A673 (cell line): Measurements from ENCODE around the gene MIGA1. TPM values are rescaled to one million over a fixed set of nuclear protein-coding genes. Genes with fewer than 3 reads are reported as not detected.
"Not testable (repeated sequence)": the region's sequence is repeated elsewhere in the genome, so short reads cannot be mapped to it uniquely, and the experiment has no call there.

Source experiments
- BruUV-seq: library from RNA; stranded (reverse); fragments of 400-500 nt; replicated peaks from 2 replicates; lab custom pipeline; 2021; lab: Mats Ljungman, UMichigan
- CTCF ChIA-PET: fragments of 300-600 bp; sonication (Branson Sonifier 250); formaldehyde crosslinking; loops from one replicate; lab custom pipeline; 2022; ENCODE audit warnings: antibody characterized with exemption; lab: Charles Lee
- POLR2A ChIA-PET: fragments of 300-600 bp; sonication (Branson Sonifier 250); formaldehyde crosslinking; loops from one replicate; lab custom pipeline; 2022; ENCODE audit warnings: antibody characterized with exemption; ENCODE audit not compliant: low non-redundant PET; lab: Charles Lee
- DNase-seq: peaks from one replicate; pipeline ENCODE4 v3.0.0-alpha.2; 2015; ENCODE audit warnings: low spot score
- H3K27ac ChIP-seq: fragments of 200-600 bp; sonication (generic); 2 replicates; pipeline ENCODE4 v1.5.1; 2016; ENCODE audit warnings: mixed run types, low read depth, mild to moderate bottlenecking, mixed read lengths, antibody characterized with exemption, low read length; ENCODE audit not compliant: poor library complexity, severe bottlenecking
- H3K27me3 ChIP-seq: fragments of 200-600 bp; sonication (generic); replicated peaks from 2 replicates; pipeline ENCODE4 v1.6.1; 2017; ENCODE audit warnings: mixed run types, low read depth, mild to moderate bottlenecking, mixed read lengths, antibody characterized with exemption, low read length; ENCODE audit not compliant: insufficient read depth, poor library complexity
- H3K36me3 ChIP-seq: fragments of 200-600 bp; sonication (generic); 2 replicates; pipeline ENCODE4 v1.6.1; 2016; ENCODE audit warnings: mixed run types, mild to moderate bottlenecking, mixed read lengths, antibody characterized with exemption, low read length; ENCODE audit not compliant: insufficient read depth, poor library complexity, severe bottlenecking
- H3K4me1 ChIP-seq: fragments of 200-600 bp; sonication (generic); 2 replicates; pipeline ENCODE4 v1.6.1; 2017; ENCODE audit warnings: mixed run types, mild to moderate bottlenecking, mixed read lengths, antibody characterized with exemption, low read length; ENCODE audit not compliant: insufficient read depth, poor library complexity, severe bottlenecking
- H3K4me3 ChIP-seq: fragments of 200-600 bp; sonication (generic); 2 replicates; pipeline ENCODE4 v1.5.1; 2016; ENCODE audit warnings: low read depth, mixed run types, mild to moderate bottlenecking, mixed read lengths, low read length; ENCODE audit not compliant: poor library complexity, severe bottlenecking
- H3K9me3 ChIP-seq: fragments of 200-600 bp; sonication (generic); 2 replicates; pipeline ENCODE4 v1.6.1; 2016; ENCODE audit warnings: mixed run types, low read depth, mild to moderate bottlenecking, mixed read lengths, antibody characterized with exemption, low read length; ENCODE audit not compliant: poor library complexity, severe bottlenecking
- EZH2 ChIP-seq: fragments of 200-600 bp; sonication (generic); IDR thresholded peaks from 2 replicates; pipeline ENCODE4 v1.6.1; 2017; ENCODE audit warnings: borderline replicate concordance, low read depth, mild to moderate bottlenecking, mixed read lengths, antibody characterized with exemption, low read length; ENCODE audit not compliant: poor library complexity, severe bottlenecking
- intact Hi-C: fragments of 100-400 bp; cut with micrococcal nuclease; formaldehyde crosslinking; loops from one replicate; pipeline ENCODE4 v1.10.0; 2022; ENCODE audit not compliant: unreplicated experiment
- total RNA-seq: library from RNA; stranded (reverse); gene quantifications from 2 replicates; pipeline ENCODE4 v1.2.3, GENCODE V29; 2021
- TF ChIP-seq, protein P1 (sequence below): fragments of 300-800, 200-600 bp; sonication (generic); conservative IDR thresholded peaks from 2 replicates; pipeline ENCODE4 v1.5.1; 2017; ENCODE audit warnings: low read depth, mild to moderate bottlenecking, antibody characterized with exemption, low read length, moderate library complexity, mixed read lengths

The MIGA1 gene
- total RNA-seq, 1 experiment from 2014 or later = 14.1 TPM

DNA sequence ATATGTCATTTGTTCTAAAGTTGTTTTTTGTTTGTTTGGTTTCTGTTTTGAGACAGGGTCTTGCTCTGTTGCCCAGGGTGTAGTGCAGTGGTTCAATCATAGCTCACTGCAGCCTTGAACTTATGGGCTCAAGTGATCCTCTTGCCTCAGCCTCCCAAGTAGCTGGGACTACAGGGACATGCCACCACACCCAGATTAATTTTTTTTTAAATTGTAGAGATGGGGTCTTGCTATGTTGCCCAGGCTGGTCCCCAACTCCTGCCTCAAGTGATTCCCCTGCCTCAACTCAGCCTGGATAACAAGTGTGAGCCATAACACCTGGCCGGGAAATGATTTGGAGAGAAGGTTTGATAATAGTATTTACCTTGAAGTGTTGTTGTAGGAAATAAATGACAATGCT is 127.2 kb downstream of the MIGA1 start:
- no peaks in the 10 kb centered on the region for H3K27me3 ChIP-seq
- H3K9me3 ChIP-seq = no peaks in the 10 kb centered on the region
- TF ChIP-seq, protein P1, sequence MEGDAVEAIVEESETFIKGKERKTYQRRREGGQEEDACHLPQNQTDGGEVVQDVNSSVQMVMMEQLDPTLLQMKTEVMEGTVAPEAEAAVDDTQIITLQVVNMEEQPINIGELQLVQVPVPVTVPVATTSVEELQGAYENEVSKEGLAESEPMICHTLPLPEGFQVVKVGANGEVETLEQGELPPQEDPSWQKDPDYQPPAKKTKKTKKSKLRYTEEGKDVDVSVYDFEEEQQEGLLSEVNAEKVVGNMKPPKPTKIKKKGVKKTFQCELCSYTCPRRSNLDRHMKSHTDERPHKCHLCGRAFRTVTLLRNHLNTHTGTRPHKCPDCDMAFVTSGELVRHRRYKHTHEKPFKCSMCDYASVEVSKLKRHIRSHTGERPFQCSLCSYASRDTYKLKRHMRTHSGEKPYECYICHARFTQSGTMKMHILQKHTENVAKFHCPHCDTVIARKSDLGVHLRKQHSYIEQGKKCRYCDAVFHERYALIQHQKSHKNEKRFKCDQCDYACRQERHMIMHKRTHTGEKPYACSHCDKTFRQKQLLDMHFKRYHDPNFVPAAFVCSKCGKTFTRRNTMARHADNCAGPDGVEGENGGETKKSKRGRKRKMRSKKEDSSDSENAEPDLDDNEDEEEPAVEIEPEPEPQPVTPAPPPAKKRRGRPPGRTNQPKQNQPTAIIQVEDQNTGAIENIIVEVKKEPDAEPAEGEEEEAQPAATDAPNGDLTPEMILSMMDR = no peak
- no peak for TF ChIP-seq EZH2
- no peaks in the 10 kb centered on the region for H3K4me1 ChIP-seq
- intact Hi-C loops = no loop called here
- BruUV-seq = no TSS peak
- H3K36me3 ChIP-seq = no peaks in the 10 kb centered on the region
- DNase-seq = no peak
- POLR2A ChIA-PET = no interaction called here
- H3K27ac ChIP-seq = no peak overlapping the region
- no peak overlapping the region for H3K4me3 ChIP-seq
- CTCF ChIA-PET = no interaction called here

DNA sequence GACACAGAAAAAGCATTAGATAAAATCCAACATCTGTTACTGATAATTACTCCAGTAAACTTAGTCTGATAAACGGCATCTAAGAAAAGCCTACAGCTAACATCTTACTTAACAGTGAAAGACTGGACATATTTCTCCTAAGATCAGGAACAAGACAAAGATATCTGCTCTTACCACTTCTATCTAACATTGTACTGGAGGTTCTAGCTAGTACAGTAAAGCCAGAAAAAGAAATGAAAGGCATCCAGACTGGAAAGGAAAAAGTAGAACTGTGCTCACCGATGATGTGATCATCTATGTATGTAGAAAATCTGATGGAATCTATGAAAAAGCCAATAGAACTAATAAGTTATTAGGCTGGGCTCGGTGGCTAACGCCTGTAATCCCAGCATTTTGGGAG is 130.7 kb downstream of the MIGA1 start:
- Histone ChIP-seq H3K27ac (no peak overlapping the region), H3K4me1 (no peaks in the 10 kb centered on the region), H3K27me3 (no peaks in the 10 kb centered on the region), H3K9me3 (no peaks in the 10 kb centered on the region), H3K36me3 (no peaks in the 10 kb centered on the region), H3K4me3 (no peak overlapping the region)
- intact Hi-C loops = loop anchor here (10.0 kb wide), 1 partner anchor 205 kb away; no protein-coding TSS in a partner anchor
- ChIA-PET CTCF (no interaction called here), POLR2A (no interaction called here)
- DNase-seq = no peak
- TF ChIP-seq, protein P1 = no peak
- no peak for TF ChIP-seq EZH2
- no TSS peak for BruUV-seq

DNA sequence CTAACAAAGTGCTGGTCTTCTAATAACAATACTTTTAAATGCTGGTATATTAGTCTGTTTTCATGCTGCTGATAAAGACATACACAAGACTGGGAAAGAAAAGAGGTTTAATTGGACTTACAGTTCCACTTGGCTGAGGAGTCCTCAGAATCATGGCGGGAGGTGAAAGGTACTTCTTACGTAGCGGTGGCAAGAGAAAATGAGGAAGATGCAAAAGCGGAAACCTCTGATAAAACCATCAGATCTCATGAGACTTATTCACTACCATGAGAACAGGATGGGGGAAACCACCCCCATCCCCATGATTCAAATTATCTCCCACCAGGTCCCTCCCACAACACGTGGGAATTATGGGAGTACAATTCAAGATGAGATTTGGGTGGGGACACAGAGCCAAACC is 139.5 kb downstream of the MIGA1 start:
- H3K4me3 ChIP-seq, H3K9me3 ChIP-seq, POLR2A ChIA-PET, H3K36me3 ChIP-seq, CTCF ChIA-PET, H3K27ac ChIP-seq, H3K4me1 ChIP-seq, DNase-seq, BruUV-seq, H3K27me3 ChIP-seq: not testable (repeated sequence)
- intact Hi-C loops = loop anchor here (10.0 kb wide), 1 partner anchor 196 kb away; no protein-coding TSS in a partner anchor

DNA sequence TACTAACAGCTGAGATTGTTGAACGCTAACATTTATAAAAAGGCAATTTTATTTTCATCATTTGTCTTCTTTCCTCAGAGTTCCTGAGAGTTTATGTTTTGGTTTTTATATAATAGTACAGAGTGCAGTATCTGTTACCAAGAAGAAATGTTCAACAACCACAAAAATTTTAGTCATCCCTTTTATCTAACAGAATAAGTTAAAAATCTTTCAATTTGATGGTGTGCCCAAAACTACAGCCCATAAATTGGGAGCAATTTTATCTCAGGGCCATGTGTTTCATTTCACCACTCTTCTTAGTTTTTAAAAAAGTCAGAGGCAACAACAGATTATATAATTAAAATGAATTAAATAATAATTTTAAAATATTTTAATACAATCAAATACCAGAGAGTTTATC is 146.1 kb downstream of the MIGA1 start:
- H3K9me3 ChIP-seq = no peaks in the 10 kb centered on the region
- H3K36me3 ChIP-seq = no peaks in the 10 kb centered on the region
- no peaks in the 10 kb centered on the region for H3K27me3 ChIP-seq
- POLR2A ChIA-PET = no interaction called here
- TF ChIP-seq, protein P1 = no peak
- TF ChIP-seq EZH2 = no peak
- no peak overlapping the region for H3K4me3 ChIP-seq
- DNase-seq = no peak
- no peaks in the 10 kb centered on the region for H3K4me1 ChIP-seq
- CTCF ChIA-PET = no interaction called here
- H3K27ac ChIP-seq = no peak overlapping the region
- intact Hi-C loops = no loop called here
- BruUV-seq = no TSS peak
